ENCODE data around the gene RAPH1.
A peak's percentile ranks its signal among the peaks of the same experiment; 100 is the strongest.
"Not testable (repeated sequence)": the region's sequence is repeated elsewhere in the genome, so short reads cannot be mapped to it uniquely, and the experiment has no call there.

Gene RAPH1

DNA sequence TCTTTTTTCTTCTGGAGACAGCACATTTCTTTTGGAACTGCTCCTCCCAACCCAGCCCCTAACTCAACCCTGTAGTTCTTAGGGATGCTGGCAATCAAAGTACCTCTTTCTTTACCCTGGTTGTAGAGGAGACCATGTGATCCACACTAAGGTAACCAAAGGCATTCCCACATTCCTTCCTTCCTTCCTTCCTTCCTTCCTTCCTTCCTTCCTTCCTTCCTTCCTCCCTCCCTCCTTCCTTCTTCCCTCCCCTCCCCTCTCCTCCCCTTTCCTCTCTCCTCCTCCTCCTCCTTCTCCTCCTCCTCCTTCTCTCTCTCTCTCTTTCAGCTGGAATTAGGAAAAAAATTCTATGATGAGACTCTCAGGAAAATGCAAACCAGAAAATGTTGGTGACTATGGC lies 13.8 kb upstream of the RAPH1 start:
- no peak for DNase-seq
- intact Hi-C loops (cut with DNase I): no loop called here

DNA sequence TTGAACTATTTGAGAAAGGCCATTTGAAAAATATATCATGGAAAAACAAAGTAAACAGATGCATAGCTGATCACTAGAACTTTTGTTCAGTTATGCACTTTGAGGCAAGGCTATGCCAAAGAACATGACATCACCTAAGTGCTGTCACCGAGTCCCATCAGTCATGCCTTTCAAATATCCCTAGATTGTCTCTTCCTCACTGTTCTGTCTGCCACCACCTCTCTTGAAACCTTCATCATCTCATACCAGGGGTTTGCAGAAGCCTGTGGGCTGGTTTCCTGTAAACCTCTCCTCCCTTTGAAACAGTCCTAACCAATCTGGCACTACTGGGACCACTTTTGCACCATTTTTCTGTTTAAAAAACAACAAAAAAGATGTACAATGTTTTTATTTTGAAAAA lies 12.3 kb upstream of the RAPH1 start:
- intact Hi-C loops (cut with DNase I): no loop called here
- DNase-seq: no peak

DNA sequence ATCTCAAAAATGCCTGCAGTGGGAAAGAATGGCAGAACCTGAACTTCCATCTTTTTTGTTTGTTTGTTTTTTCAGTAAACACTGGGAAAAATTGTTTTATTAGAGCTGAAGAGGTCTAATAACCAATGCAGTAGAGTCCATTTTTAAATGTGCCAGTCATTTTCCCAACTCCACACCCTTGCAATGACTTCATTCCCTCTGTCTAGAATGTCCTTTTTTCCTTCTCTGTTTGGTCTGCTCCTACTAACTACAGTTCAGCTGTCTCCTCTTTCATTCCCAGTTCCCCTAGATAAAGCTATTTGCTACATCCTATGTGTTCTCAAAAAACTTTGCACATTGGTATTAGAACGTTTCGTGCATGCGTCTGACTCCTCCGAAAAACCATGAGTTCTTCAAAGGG lies 9.3 kb upstream of the RAPH1 start:
- DNase-seq: no peak
- intact Hi-C loops (cut with DNase I): no loop called here

DNA sequence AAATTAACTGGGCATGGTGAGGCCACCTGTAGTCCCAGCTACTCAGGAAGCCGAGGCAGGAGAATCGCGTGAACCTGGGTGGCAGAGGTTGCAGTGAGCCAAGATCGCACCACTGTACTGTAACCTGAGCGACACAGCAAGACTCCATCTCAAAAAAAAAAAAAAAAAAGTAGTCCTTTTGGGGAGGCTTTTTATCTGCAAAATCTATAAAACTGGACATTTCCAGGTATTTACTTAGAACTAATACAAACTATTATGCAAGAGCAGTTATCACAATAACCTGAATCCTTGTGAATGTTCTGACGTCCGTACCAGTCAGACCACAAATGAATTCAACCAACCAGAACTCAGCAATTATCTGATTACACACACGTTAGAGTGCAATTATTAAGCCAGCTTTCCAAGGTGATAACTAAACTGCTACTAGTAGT lies 8.8 kb upstream of the RAPH1 start:
- intact Hi-C loops (cut with DNase I): no loop called here
- no peak for DNase-seq

DNA sequence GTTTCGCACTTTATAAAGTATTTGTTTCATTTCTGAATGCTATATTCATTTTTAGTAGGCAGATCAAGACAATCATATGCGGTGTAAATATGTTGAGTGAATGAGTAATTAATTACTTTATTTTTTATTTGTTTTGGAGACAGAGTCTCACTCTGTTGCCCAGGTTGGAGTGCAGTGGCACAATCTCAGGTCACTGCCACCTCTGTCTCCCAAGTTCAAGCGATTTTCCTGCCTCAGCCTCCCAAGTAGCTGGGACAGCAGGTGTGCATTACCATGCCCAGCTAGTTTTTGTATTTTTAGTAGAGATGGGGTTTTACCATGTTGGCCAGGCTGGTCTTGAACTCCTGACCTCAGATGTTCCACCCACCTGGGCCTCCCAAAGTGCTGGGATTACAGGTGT lies 5.5 kb upstream of the RAPH1 start:
- DNase-seq; intact Hi-C loops (cut with DNase I): not testable (repeated sequence)

DNA sequence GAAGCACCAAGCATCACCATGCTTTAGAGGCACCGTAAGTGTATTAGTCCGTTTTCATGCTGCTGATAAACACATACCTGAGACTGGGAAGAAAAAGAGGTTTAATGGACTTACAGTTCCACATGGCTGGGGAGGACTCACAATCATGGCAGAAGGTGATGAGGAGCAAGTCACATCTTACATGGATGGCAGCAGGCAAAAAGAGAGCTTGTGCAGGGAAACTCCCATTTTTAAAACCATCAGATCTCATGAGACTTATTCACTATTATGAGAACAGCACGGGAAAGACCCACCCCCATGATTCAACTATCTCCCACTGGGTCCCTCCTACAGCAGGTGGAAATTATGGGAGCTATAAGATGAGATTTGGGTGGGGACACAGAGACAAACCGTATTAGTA lies 3.1 kb upstream of the RAPH1 start:
- intact Hi-C loops (cut with DNase I): loop anchor here (5.0 kb wide), 1 partner anchor 114 kb away; no protein-coding TSS in a partner anchor
- not testable (repeated sequence) for DNase-seq

DNA sequence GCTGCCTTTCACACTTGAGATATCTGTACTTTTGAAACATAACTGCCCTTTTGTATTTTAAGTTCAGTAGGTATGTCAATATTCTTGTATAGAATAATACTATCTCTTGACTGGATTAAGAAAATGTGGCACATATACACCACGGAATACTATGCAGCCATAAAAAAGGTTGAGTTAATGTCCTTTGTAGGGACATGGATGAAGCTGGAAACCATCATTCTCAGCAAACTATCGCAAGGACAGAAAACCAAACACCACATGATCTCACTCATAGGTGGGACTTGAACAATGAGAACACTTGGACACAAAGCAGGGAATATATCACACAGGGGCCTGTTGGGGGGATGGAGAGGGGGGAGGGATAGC lies 1.5 kb upstream of the RAPH1 start:
- DNase-seq: not testable (repeated sequence)
- intact Hi-C loops (cut with DNase I): loop anchor here (5.0 kb wide), 1 partner anchor 116 kb away; no protein-coding TSS in a partner anchor

DNA sequence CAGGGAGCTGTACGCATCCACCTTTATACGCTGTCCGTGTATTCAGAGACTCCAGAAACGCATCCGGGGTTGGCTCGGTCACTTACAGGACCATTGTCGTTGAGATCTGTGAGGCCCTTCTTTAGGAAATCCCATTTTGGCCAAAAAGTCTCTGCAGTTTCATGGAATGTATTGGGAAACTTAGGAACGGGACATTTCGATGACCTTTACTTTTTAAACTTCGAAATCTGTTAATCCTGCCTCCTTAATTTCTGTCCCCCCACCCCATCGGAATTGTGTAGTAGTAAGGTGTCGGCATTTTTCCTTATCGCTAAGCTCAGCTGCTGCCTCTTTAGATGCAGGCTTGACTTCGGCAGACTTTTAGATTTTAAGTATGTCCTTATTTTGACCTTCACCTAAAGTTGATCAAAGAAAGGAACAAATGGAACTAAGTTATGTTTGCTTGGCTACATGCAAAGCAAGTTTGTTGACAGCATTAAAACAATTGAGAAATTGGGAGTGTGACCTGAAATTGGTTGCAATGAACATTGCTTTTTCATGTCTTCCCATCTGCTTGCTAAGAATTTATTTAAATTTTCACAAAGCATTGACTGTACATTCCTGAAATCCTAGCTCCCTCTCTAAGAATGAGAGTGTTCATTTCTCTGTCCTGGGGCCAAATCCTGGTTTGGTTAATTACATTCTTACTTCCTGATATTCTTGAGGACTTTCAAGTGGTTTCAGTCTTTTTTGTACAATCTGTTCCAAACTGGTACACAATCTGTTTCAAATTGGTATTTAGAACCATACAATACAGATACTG lies 884 bp upstream of the RAPH1 start:
- intact Hi-C loops (cut with DNase I): loop anchor here (5.0 kb wide), 1 partner anchor 116 kb away; no protein-coding TSS in a partner anchor
- no peak for DNase-seq

DNA sequence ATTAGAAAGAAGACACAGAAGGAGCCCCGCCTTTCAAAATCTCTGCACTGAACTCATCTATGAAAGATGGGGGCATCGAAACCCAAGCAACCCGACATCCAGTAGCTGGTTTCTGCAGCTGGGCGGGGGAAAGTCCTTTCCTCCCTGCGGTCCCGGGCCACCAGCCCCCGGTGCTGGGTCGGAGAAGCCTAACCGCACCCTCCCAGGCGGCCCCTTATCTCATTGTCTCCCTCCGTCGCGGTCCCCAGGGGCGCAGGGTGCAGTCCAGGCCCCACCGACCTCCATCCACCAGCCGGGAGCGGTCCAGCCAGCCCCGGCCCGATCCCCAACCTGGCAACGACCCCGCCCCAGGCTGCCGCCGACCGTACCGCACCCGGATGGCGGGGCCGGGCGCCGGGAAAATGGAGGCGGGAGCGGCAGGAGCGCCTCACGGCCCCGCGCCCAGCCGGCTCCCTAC lies 452 bp downstream of the RAPH1 start:
- peak in 5 of 10 donors; percentile 11 to 81 (median 22) for DNase-seq
- intact Hi-C loops (cut with DNase I): loop anchor here (5.0 kb wide), 1 partner anchor 118 kb away; no protein-coding TSS in a partner anchor

DNA sequence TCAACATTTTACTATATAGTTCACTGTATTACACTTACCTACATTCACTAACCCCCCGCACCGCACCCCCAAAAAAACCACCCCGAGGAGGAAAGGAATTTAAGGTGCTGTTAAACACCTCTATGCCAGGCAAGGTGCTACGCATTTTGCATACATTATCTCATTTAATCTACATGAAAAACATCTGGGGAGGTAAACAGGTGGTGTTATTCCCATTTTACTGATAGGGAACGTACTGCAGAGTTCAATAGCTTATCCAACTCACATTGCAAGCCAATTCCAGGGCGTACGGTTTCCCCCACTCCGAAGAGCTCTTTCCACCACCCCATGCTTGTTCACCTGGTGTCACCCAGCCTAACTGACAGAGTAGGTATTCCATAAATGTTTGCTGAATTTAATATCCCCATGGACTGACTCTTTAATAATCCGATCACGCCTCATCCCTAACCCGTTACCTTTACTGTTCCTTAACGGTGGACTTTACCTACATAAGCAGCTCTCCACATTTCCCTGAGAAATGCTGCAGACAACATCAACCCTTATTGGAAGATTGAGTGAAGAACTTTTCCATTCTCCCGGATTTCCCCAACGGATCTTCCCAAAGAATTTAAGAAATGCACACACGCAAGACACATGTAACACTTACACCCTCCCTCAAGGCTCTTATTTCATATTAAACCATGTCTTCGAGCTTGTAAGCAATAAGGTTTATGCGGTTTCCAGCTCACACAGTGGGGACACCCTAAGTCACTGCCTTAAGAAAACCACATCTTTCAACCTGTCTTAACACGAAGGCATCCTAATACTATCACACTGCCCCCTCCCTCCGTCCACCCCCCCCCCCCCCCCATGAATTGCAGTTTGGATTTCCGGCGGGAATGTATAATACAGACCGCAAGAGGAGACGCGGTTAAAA lies 1.2 kb downstream of the RAPH1 start:
- intact Hi-C loops (cut with DNase I): no loop called here
- DNase-seq: no peak

DNA sequence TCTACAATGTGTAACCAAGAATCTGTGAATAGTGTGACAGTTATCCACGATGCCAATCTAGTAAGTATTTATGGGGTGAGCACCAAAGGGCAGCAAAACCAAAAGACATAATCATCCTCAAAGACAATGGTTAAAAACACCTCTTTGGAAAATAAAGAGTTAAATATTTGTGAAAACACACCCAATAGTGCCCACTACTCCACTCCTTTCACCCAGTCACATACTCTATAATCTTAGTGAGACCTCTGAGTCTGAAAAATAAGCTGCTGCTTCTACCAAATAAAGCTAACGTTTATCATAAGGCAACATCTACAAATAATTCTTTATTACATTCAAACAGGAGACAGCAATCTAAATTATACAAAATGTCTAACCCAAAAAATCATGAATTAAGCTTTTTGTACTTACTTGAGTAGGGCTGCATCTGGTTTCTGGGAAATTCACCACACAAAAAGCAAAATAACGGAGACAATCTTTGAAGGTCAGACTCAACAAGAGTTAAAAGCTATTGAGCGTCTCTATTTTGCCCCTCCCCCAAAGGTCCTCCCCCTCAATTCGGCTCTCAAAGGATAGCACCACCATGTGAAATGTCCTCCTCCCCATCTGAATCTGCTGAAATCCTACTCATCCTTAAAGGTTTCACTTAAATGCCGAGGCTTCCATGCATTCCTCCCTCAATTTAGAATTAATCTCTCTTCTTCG lies 2.0 kb downstream of the RAPH1 start:
- intact Hi-C loops (cut with DNase I): no loop called here
- no peak for DNase-seq

DNA sequence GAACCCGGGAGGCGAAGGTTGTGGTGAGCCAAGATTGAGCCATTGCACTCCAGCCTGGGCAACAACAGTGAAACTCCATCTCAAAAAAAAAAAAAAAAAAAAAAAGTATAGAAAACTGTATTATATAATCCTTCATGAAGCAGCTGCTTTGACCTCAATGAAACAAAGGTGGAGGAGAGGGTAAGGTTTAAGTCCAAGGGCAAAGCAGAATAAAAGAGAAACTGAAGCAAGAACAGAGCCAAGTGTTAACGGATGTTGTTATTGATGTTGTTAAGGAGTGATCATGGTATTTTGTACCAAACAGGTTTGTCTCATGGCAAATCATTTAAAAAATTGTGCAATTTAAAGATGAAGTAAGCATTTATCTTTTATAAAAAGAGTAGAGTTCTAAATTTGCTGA lies 7.4 kb downstream of the RAPH1 start:
- intact Hi-C loops (cut with DNase I): no loop called here
- DNase-seq: no peak

DNA sequence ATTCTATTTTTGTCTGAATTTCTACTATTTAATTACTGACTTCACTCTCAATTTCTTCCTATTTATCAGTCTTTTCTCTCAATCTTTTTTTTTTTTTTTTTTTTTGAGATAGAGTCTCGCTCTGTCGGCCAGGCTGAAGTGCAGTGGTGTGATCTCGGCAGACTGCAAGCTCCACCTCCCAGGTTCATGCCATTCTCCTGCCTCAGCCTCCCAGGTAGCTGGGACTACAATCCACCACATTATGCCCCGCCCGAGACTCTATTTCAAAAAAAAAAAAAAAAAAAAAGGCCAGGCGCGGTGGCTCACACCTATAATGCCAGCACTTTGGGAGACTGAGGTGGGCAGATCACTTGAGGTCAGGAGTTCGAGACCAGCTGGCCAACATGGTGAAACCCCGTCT lies 21.8 kb downstream of the RAPH1 start:
- DNase-seq; intact Hi-C loops (cut with DNase I): not testable (repeated sequence)

DNA sequence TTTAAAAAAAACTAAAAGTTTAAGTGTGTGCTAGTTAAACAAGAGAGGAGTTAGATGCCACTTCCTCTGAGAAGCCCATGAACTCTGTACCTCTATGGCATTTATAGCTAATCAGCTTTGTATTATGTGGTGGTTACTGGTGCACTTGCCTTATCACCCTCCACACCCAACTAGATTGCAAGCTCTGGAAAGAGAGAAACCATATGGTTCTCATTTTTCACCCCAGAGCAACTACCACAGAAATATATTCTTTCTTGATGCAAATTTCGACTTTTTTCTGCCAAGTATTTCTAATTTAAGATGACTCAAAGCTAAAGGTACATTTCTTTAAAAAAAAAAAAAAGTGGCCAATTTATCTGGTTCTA lies 24.2 kb downstream of the RAPH1 start:
- intact Hi-C loops (cut with DNase I): no loop called here
- no peak for DNase-seq

DNA sequence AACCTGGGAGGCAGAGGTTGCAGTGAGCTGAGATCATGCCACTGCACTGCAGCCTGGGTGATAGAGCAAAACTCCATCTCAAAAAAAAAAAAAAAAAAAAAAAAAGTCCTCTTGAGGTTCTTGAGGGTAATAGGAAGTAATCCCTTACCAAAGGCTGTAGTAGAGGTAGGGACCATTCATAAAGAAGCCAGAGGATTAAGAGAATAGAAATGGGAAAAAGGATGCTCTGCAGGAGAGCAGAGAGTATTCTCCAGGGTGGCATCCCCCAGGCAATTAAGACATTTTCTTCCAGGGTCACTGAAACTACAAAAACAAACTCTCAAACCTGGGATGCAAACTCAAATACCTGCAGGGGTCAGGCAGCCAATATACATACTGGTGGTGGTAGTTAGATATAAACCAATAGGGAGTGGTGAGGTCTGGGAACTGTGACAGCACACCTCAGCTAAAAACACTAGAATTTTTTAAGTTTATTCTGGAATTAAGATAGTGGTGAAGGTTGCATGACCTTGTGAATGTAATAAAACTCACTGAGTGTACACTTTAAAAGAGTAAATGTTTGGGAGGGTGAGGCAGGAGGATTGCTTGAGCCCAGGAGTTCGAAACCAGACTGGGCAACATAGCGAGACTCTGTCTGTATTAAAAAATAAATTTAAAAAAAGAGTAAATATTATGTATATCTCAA lies 24.7 kb downstream of the RAPH1 start:
- intact Hi-C loops (cut with DNase I): no loop called here
- no peak for DNase-seq

DNA sequence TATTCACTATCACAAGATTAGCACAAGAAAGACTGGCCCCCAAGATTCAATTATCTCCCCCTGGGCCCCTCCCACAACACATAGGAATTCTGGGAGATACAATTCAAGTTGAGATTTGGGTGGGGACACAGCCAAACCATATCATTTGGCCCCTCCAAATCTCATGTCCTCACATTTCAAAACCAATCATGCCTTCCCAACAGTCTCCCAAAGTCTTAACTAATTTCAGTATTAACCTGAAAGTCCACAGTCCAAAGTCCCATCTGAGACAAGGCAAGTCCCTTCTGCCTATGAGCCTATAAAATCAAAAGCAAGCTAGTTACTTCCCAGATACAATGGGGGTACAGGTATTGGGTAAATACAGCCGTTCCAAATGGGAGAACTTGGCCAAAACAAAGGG lies 31.6 kb downstream of the RAPH1 start:
- DNase-seq; intact Hi-C loops (cut with DNase I): not testable (repeated sequence)

DNA sequence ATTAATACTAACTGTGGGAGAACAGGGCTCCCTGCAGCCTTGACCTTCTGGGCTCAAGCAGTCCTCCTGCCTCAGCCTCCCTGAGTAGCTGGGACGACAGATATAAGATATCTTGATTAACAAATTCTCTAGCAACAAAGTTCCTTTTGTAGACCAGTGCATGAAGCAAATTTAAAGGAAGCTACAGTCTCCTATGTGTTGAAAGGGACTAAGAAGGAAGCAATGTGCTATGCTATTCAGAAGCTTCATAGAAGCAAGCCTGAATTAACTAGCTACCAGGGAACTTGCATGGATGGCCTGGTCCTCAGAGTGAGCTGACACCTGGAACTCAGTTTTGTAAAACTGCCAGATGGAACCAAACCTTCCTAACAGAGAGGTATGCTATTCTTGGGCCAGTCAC lies 33.2 kb downstream of the RAPH1 start:
- intact Hi-C loops (cut with DNase I): no loop called here
- DNase-seq: no peak

DNA sequence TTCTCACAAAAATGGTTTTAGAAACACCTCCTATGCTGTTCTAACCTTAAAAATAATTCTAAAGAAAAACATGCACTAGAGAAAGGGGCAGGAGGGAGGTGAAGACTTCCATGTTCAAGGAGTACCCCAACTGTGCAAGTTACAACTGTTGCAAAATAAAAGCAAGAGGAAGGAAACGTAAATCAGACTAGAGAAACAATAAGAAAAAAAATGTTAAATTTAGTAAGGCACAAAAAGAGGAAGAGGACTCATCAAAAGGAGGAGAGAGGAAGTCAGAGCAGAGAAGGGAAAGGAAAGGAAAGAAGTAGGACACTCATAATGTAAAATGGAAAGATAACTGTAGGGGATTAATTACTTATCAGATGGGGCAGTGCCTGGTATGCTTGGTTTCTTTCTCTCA lies 34.1 kb downstream of the RAPH1 start:
- intact Hi-C loops (cut with DNase I): no loop called here
- DNase-seq: no peak

DNA sequence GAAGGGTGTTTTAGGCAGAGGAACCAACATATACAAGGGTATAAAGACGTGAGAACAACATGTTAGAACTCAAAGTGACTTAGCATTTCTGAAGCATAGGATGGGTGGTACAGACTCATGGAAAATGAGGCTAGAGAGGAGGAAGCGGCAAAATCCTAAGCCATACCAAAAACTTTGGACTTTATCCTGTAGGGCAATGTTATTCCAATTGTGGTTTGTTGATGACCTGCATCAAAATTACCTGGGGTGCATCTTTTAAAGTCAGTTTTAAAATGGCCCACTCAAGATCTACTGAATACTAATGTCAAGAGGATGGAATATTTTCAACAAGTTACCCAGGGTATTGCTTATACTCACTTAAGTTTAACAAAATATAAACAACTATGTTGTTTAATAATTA lies 34.8 kb downstream of the RAPH1 start:
- no peak for DNase-seq
- intact Hi-C loops (cut with DNase I): no loop called here

DNA sequence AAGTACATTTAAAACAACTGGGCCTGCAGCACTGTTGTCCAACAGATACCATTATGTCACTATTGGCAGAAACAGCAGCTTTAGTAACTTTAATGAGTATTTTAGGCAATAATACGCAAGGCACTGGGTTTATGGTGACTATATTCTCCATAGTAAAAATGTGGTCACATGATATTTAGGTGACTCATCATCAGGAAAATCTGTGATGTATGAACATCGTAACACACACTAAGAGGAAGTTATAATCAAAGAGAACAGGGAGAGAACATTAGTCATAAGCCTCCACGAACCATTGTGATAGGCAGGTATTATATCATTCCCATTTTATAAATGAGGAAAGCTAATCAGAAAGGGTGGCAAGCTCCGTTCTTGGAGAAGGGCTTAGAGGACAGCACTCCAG lies 36.9 kb downstream of the RAPH1 start:
- intact Hi-C loops (cut with DNase I): no loop called here
- DNase-seq: no peak
